Measurements from ENCODE around the gene ISL2. TPM values are rescaled to one million over a fixed set of nuclear protein-coding genes. Genes with fewer than 3 reads are reported as not detected.

The ISL2 gene
- total and polyA plus RNA-seq, 2 of the 13 experiments (the other 11 are each of a cell fraction or from before 2014, with no cell fraction given) = 4.3 to 5.1 TPM

DNA sequence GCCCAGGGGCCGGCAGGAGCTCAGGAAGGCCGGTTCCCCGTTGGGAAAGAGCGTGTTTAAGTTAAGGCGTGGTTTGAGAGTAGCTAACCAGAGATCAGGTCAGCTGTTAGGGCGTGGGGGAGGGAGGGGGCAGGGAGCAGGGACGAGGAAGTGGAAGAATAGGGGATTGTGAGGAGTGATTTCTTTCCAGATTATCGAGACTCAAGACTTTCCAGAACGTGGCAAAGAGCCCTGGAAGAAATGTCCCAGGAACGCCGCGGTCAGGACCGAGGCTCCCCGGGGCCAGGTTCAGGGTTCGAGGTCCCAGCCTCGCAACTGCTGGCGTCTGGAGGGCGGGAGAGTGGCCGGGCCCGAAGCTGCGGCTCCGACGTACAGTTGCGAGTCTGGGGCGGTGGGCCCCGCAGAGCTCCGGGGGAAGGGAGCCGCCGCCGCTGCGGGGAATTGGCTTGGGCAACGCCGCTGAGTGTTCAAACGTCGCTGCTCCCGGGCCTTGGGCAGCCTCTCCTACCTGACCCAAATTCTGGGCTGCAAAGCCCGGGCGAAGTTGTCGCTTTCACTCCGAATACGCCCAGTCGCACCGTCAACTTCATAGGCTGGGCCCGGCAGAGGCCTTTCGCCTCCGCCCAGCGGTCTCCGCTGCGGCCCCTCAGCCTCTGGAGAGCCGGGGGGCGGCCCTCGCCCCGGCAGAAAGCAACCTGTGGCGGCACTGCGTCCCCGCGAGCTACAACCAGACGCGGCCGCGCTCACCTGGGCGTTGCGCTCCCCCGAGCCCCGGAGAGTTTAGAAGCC is 9.5 kb downstream of the ISL2 start (continued):
- TF ChIP-seq, protein P1, sequence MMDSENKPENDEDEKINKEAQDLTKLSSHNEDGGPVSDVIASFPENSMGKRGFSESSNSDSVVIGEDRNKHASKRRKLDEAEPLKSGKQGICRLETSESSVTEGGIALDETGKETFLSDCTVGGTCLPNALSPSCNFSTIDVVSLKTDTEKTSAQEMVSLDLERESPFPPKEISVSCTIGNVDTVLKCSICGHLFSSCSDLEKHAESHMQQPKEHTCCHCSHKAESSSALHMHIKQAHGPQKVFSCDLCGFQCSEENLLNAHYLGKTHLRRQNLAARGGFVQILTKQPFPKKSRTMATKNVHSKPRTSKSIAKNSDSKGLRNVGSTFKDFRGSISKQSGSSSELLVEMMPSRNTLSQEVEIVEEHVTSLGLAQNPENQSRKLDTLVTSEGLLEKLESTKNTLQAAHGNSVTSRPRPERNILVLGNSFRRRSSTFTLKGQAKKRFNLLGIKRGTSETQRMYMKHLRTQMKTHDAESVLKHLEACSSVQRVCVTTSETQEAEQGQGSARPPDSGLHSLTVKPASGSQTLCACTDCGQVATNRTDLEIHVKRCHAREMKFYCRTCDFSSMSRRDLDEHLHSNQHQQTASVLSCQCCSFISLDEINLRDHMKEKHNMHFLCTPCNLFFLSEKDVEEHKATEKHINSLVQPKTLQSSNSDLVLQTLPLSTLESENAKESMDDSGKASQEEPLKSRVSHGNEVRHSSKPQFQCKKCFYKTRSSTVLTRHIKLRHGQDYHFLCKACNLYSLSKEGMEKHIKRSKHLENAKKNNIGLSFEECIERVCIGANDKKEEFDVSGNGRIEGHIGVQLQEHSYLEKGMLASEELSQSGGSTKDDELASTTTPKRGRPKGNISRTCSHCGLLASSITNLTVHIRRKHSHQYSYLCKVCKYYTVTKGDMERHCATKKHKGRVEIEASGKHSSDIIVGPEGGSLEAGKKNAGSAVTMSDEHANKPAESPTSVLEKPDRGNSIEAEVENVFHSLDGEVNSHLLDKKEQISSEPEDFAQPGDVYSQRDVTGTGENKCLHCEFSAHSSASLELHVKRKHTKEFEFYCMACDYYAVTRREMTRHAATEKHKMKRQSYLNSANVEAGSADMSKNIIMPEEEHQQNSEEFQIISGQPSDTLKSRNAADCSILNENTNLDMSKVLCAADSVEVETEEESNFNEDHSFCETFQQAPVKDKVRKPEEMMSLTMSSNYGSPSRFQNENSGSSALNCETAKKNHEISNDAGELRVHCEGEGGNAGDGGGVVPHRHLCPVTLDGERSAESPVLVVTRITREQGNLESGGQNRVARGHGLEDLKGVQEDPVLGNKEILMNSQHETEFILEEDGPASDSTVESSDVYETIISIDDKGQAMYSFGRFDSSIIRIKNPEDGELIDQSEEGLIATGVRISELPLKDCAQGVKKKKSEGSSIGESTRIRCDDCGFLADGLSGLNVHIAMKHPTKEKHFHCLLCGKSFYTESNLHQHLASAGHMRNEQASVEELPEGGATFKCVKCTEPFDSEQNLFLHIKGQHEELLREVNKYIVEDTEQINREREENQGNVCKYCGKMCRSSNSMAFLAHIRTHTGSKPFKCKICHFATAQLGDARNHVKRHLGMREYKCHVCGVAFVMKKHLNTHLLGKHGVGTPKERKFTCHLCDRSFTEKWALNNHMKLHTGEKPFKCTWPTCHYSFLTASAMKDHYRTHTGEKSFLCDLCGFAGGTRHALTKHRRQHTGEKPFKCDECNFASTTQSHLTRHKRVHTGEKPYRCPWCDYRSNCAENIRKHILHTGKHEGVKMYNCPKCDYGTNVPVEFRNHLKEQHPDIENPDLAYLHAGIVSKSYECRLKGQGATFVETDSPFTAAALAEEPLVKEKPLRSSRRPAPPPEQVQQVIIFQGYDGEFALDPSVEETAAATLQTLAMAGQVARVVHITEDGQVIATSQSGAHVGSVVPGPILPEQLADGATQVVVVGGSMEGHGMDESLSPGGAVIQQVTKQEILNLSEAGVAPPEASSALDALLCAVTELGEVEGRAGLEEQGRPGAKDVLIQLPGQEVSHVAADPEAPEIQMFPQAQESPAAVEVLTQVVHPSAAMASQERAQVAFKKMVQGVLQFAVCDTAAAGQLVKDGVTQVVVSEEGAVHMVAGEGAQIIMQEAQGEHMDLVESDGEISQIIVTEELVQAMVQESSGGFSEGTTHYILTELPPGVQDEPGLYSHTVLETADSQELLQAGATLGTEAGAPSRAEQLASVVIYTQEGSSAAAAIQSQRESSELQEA (CRISPR knock-in tag; IDR thresholded peaks at IDR 0.05; ENCODE audit: not compliant biosample characterization) = peak; percentile 86
- TF ChIP-seq SNRNP70 (IDR thresholded peaks at IDR 0.05; ENCODE audit: low read depth, low read length) (no peak), MAFF (IDR thresholded peaks at IDR 0.05; ENCODE audit: low read depth, low read length) (no peak), KLF16 (CRISPR knock-in tag; IDR thresholded peaks at IDR 0.05) (no peak), ZFP90 (CRISPR knock-in tag; IDR thresholded peaks at IDR 0.05; ENCODE audit: borderline replicate concordance) (0 out of 2 replicates have a peak, but pooled peaks have one; percentile 75), RBFOX2 (IDR thresholded peaks at IDR 0.05; ENCODE audit: low read depth, low read length) (peak; percentile 68), NFKB2 (CRISPR knock-in tag; IDR thresholded peaks at IDR 0.05; ENCODE audit: borderline replicate concordance) (peak; percentile 50; the same call in 1 of the 2 replicates)
- TF ChIP-seq, protein P2, sequence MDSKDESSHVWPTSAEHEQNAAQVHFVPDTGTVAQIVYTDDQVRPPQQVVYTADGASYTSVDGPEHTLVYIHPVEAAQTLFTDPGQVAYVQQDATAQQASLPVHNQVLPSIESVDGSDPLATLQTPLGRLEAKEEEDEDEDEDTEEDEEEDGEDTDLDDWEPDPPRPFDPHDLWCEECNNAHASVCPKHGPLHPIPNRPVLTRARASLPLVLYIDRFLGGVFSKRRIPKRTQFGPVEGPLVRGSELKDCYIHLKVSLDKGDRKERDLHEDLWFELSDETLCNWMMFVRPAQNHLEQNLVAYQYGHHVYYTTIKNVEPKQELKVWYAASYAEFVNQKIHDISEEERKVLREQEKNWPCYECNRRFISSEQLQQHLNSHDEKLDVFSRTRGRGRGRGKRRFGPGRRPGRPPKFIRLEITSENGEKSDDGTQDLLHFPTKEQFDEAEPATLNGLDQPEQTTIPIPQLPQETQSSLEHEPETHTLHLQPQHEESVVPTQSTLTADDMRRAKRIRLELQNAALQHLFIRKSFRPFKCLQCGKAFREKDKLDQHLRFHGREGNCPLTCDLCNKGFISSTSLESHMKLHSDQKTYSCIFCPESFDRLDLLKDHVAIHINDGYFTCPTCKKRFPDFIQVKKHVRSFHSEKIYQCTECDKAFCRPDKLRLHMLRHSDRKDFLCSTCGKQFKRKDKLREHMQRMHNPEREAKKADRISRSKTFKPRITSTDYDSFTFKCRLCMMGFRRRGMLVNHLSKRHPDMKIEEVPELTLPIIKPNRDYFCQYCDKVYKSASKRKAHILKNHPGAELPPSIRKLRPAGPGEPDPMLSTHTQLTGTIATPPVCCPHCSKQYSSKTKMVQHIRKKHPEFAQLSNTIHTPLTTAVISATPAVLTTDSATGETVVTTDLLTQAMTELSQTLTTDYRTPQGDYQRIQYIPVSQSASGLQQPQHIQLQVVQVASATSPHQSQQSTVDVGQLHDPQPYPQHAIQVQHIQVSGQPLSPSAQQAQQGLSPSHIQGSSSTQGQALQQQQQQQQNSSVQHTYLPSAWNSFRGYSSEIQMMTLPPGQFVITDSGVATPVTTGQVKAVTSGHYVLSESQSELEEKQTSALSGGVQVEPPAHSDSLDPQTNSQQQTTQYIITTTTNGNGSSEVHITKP (CRISPR knock-in tag; IDR thresholded peaks at IDR 0.05; ENCODE audit: low read depth) = no peak
- TF ChIP-seq, protein P3, sequence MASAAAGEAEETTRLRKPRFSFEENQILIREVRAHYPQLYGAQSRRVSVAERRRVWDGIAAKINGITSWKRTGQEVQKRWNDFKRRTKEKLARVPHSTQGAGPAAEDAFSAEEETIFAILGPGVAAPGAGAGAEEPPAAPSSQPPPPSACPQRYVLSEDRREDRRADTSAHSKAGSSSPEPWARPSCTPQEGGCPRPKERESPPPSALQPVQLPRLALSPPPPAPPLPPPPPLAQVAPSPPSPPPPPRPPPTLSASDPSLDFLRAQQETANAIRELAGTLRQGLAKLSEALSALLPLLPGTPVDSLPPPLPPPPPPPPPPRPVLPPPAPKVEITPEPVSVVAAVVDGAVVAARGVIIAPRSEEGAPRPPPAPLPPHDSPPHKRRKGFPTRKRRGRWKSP (CRISPR knock-in tag; IDR thresholded peaks at IDR 0.05) = peak; percentile 41; the same call in 1 of the 2 replicates
- TF ChIP-seq, protein P4, sequence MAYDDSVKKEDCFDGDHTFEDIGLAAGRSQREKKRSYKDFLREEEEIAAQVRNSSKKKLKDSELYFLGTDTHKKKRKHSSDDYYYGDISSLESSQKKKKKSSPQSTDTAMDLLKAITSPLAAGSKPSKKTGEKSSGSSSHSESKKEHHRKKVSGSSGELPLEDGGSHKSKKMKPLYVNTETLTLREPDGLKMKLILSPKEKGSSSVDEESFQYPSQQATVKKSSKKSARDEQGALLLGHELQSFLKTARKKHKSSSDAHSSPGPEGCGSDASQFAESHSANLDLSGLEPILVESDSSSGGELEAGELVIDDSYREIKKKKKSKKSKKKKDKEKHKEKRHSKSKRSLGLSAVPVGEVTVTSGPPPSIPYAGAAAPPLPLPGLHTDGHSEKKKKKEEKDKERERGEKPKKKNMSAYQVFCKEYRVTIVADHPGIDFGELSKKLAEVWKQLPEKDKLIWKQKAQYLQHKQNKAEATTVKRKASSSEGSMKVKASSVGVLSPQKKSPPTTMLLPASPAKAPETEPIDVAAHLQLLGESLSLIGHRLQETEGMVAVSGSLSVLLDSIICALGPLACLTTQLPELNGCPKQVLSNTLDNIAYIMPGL (CRISPR knock-in tag; IDR thresholded peaks at IDR 0.05; ENCODE audit: borderline replicate concordance in 1 of 2, low read depth in 1 of 2) = peak in 1 of 2 experiments; percentile 58; a peak in 2 of 4 replicates
- TF ChIP-seq, protein P5, sequence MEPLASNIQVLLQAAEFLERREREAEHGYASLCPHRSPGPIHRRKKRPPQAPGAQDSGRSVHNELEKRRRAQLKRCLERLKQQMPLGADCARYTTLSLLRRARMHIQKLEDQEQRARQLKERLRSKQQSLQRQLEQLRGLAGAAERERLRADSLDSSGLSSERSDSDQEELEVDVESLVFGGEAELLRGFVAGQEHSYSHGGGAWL (CRISPR knock-in tag; IDR thresholded peaks at IDR 0.05) = peak; percentile 26; the same call in 1 of the 2 replicates
